ENCODE measurements around the gene TSEN2.

DNA sequence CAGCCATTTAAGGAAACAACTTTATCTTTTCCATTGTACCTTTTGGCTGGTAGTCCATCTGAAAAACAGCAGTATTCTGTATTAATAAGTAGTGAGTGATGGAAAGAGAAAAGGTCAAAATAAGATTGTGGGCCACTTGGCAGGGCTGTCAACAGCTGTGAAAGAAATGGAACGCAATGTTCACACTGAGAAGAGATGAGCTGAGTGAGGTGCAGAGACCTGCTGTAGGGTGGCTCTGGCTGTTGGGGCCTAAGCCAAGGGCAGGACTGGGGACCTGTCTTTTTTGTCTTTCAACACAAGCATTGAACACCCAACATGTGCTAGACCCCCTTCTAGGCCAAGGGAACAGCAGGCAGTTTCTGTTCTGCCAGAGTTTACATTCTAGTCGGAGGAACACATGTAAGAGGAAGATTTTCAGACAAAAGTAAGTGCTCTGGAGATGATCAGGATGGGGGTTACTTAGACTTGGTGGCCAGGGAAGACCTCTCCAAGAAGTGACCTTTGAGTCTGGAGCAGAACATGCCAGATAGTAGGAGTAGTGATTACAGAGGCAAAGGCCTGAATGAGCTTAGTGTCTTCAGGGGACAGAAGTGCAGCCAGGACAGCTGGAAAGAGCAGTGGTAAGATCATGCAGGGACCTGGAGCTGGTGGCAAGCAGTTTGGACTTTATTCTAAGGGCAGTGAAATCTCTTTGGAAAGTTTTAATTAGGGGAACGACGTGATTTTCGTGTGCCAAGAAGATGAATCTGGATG, 29.6 kb downstream of the TSEN2 start:
- no peak for TF ChIP-seq POLR2A (IDR thresholded peaks at IDR 0.05)
- TF ChIP-seq, protein P1, sequence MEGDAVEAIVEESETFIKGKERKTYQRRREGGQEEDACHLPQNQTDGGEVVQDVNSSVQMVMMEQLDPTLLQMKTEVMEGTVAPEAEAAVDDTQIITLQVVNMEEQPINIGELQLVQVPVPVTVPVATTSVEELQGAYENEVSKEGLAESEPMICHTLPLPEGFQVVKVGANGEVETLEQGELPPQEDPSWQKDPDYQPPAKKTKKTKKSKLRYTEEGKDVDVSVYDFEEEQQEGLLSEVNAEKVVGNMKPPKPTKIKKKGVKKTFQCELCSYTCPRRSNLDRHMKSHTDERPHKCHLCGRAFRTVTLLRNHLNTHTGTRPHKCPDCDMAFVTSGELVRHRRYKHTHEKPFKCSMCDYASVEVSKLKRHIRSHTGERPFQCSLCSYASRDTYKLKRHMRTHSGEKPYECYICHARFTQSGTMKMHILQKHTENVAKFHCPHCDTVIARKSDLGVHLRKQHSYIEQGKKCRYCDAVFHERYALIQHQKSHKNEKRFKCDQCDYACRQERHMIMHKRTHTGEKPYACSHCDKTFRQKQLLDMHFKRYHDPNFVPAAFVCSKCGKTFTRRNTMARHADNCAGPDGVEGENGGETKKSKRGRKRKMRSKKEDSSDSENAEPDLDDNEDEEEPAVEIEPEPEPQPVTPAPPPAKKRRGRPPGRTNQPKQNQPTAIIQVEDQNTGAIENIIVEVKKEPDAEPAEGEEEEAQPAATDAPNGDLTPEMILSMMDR (IDR thresholded peaks at IDR 0.05 in 8 of 11, conservative IDR thresholded peaks at IDR 0.05 in 3 of 11): no peak

Data from spleen (tissue), 7 donors.